ENCODE results near the gene ZNF134. TPM values are rescaled to one million over a fixed set of nuclear protein-coding genes. Genes with fewer than 3 reads are reported as not detected.

Gene ZNF134
- total and polyA plus RNA-seq, 10 donors, result 3.7 to 30.7 (median 19.6) TPM

GRCh38 chr19:57583521-57584416 is 30.3 kb upstream of the ZNF134 start, which contains the start of gene ZIK1:
Gene ZIK1 (plus strand): TSS chr19:57584145. CDS start chr19:57584357, 212 bp downstream.
- DNase-seq, result peak; percentile 96
- H3K4me3 ChIP-seq, result peak within 1 kb of the TSS; percentile 53 to 83 (median 76)
- intact Hi-C loops (cut with DNase I; ENCODE audit: low total_unique reads), result no loop called here
- H3K4me1 ChIP-seq, result peaks cover 10 to 34% (median 19%) of the 10 kb centered on the region in 6 donors
- 2 to 11% (median 4%) methylated on average over 24 to 76 of the region's 76 CpGs for WGBS, 5 donors
- peak within 1 kb of the TSS; percentile 51 to 83 (median 74) for H3K27ac ChIP-seq
- peaks cover 3 to 45% (median 34%) of the 10 kb centered on the region in 6 donors for H3K36me3 ChIP-seq
- peaks cover 5 to 80% (median 51%) of the 10 kb centered on the region in 8 donors for H3K9me3 ChIP-seq
- peak; percentile 87 to 90 (median 88) for TF ChIP-seq POLR2AphosphoS5 (IDR thresholded peaks at IDR 0.05)
- TF ChIP-seq POLR2A (IDR thresholded peaks at IDR 0.05), result peak in 1 of 3 donors; percentile 37
- peak in 5 of 11 experiments; percentile 24 to 39 (median 28) for TF ChIP-seq CTCF (IDR thresholded peaks at IDR 0.05 in 8 of 11, conservative IDR thresholded peaks at IDR 0.05 in 3 of 11)
- H3K27me3 ChIP-seq (replicated peaks in 1 of 7), result no peaks in the 10 kb centered on the region

- Histone ChIP-seq H3K27ac (no peak overlapping the region), H3K36me3 (peaks cover 27 to 80% (median 63%) of the 10 kb centered on the region in 6 donors)
- 81 to 95% (median 90%) methylated on average over 1 of the region's 1 CpG for WGBS, 5 donors
Observed at GRCh38 chr19:57587529-57587928, 26.5 kb upstream of the ZNF134 start.

DNA sequence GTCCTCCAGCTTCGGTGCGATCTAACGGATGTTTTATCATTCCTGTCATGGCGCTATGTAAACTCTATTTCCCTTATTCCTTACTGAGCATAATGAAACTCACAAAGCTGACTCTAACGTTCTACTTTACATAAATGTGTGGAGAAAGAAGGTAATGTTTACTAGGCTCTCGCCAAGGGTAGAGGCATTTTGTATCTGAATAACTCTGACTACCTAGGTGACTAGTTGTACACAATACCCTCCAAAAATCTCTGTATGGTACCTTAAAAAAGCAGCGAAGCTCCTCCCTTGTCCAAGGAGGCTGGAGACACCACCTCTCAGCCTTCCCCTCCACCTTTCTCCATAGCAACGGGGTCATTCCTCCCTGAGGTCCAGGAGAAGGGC is 14.7 kb upstream of the ZNF134 start:
- peak overlapping the region in 5 of 8 donors; percentile 34 to 70 (median 58) for H3K27ac ChIP-seq
- no peak for DNase-seq
- no peak for TF ChIP-seq POLR2A (IDR thresholded peaks at IDR 0.05)
- no peak for TF ChIP-seq CTCF (IDR thresholded peaks at IDR 0.05 in 8 of 11, conservative IDR thresholded peaks at IDR 0.05 in 3 of 11)
- TF ChIP-seq POLR2AphosphoS5 (IDR thresholded peaks at IDR 0.05), result no peak

More at GRCh38 chr19:57587529-57587928, 26.5 kb upstream of the ZNF134 start:
- intact Hi-C loops (cut with DNase I; ENCODE audit: low total_unique reads), result no loop called here
- Histone ChIP-seq H3K4me3 (no peak overlapping the region), H3K4me1 (peaks cover 6 to 26% (median 16%) of the 10 kb centered on the region in 6 donors), H3K27me3 (replicated peaks in 1 of 7) (no peaks in the 10 kb centered on the region), H3K9me3 (peaks cover 37 to 92% (median 87%) of the 10 kb centered on the region in 8 donors)
- DNase-seq, result no peak
- TF ChIP-seq CTCF (IDR thresholded peaks at IDR 0.05 in 8 of 11, conservative IDR thresholded peaks at IDR 0.05 in 3 of 11) (no peak), POLR2AphosphoS5 (IDR thresholded peaks at IDR 0.05) (no peak), POLR2A (IDR thresholded peaks at IDR 0.05) (no peak)

More for the DNA sequence above, 14.7 kb upstream of the ZNF134 start:
- Histone ChIP-seq H3K4me3 (peak overlapping the region; percentile 76 to 97 (median 86)), H3K36me3 (peaks cover 0 to 34% (median 9%) of the 10 kb centered on the region in 6 donors), H3K4me1 (peaks cover 5 to 20% (median 14%) of the 10 kb centered on the region in 6 donors), H3K9me3 (peaks cover 0 to 66% (median 46%) of the 10 kb centered on the region in 8 donors), H3K27me3 (replicated peaks in 1 of 7) (no peaks in the 10 kb centered on the region)
- WGBS, 5 donors, result 56 to 67% (median 60%) methylated on average over 7 to 8 of the region's 8 CpGs
- intact Hi-C loops (cut with DNase I; ENCODE audit: low total_unique reads), result no loop called here
